ENCODE data around the gene ZNF22.

Gene ZNF22

DNA sequence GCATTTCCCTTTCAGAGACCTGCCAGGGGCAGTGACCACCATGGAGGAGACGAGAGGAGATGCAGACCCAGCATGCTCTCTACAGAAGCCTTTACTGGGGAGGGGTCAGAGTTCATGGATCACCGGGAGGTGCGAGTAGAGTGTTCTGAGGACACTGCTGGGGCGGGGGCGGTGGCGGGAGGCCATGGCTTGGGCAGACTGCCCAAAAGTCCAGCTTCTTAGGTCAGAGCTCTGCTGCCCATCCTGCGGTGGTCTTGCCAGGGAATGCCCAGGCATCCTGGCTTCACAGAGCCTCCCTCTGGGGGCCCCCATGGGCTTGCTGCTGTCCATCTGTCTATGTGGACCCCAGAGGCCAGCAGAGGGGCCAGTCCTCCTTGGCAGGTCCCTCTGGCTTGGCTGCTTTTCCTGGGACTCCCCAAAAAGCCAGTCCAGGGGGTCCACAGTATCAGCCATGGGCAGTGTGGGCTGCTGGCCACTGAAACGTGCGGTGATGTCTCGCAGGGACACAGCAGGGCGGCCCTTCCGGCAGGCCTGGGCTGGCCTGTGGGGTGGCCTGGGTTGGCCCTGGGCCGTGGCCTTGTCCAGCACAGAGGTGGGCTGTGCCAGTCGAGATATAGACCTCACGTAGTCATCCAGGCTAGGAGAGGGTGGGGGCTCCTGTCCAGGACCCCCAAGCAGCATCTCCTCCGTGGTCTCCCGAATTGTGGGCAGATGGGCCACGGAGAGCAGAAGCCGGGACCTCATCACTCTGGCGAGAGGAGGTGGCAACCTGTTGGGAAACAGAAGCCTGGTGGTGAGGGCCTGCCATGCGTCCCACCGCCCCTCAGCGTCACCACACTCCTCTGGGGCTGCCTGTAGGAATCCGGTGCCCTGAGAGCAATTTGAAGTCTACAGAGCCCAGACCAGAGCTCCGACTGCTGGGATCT is 23.2 kb upstream of the ZNF22 start:
- no peak for DNase-seq (ENCODE audit: low read depth in 2 of 2)

DNA sequence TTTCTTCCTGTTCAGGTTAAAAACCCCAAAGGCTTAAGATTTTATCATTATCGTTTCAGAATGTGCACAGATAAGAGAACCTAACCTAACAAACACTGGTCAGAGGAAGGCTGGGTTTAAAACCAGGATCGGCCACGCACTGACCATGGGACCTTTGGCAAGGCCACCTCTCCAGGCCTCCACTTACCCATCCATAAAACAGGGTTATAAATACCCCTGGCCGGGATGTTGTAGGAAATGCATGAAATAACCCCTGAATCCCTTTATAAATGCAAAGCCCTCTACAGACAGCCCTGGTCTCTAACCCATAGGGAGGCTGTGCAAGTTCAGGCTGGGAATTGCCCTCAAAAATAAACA is 22.5 kb upstream of the ZNF22 start:
- no peak for DNase-seq (ENCODE audit: low read depth in 2 of 2)

DNA sequence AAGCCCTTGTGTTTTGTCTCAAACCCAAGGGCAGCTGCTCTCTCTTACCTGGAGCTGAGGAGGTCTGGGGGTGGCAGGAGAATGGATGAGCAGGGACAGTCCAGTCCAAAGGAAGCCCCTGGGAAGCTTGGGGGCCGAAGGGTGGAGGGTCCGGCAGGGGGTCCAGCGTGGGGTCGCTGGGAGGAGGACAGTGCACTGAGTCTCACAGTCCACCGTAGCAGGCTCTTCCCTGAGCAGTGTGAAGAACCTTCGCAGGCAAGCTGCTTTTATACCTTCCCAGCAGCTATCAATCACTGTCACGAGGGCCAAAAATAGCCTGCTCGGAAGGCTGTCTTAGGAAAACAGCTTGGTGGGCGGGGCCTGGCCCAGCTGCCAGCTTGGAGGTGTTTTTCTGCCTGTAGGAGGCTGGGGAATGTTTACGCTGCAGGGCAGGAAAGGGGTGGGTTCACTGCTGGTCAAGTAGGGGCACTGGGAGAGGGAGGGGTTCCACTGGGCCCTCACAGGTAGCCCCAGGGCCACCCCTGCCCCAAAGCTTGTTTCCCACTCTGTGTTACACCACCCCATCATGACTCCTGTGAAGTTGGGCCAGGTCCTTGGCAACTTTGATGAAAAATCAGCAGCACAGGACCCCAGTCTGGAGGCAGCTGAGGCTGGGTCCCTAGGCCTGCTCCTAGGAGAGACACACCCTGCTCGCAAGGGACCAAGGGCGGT is 22.0 kb upstream of the ZNF22 start, which contains the start of gene DEPP1:
DEPP1 (minus strand) TSS at position 240 of the 711 bp plus-strand sequence. CDS start 779 bp downstream, outside the sequence.
- no peak for DNase-seq (ENCODE audit: low read depth in 2 of 2)

DNA sequence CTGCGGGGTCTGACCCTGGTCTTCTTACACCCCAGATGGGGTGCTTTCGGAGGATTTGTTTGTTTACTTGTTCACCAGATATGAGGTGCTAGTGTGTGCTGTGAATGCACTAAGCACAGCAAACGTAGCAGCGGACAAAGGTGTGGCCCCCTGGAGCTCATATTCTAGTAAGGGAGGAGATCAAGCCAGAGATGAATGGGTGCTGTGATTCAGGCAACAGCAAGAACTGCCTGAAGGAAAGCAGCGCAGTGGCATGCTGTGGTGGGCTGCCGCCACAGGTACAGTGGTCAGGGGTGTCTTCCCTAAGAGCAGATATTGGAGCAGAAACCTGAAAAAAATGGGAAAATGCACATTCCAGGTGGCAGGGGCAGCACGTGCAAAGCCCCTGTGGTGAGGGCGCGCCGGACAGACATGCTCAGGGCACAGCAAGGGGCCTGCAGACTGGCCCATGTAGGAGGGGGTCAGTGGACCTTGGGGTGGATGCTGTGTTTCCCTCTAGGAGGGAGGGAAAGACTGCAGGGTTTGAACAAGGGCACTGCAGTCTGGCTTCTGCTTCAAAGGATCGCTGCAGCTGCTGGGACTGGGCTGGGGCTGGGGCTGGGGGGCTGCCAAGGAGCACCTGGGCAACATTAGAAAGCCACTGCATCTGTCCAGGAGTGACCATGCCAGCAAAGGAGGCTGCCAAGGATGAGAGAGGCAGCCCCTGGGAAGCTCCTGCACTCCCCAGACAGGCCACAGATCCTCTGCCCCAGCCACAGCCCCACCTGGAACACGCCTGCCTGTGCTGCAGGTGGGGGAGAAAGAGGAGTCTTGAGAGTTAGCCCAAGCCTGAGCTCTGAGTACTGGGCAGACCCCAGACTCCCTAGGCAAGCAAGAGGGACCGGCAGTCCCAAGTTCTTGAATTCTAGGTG is 21.2 kb upstream of the ZNF22 start:
- no peak for DNase-seq (ENCODE audit: low read depth in 2 of 2)

DNA sequence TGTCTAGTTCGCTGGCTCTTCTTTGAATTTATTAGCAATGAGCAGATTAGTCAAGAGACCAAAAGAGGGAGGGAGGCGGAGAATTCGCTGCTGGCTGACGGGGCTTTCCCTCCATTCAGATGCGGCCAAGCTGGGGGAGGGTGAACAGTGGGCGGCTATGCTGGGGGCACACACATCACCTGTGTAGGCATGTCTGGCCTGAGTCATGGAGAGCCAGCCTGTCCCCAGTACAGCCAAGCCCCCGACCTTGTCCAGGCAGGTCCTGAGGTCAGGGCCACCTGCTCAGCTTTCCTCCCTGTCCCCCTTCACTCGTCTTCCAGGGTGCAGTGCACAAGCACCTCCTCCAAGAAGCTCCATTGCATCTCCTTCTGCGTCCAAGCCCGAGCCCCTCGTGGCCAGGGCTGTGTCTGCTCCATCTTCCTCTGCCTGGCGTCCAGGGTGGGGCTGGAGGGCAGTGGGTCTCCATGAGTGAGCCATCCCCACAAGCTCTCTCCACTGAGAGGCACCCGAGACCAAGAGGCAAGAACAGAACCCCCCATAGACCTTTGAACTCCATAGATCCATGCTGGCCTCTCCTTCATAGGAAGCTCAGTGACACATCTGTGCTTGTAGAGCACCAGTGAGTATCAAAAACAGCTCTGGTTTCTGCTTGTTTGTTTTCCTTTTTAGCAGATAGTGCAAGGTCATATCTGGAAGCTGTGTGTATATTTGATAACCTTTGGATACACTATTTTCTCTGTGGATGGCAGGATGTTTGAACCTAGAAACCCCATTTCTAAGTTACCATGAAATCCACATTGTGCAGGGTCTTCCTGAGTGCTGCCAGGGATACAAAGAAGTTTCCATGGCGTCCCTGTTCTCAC is 20.2 kb upstream of the ZNF22 start:
- DNase-seq (ENCODE audit: low read depth in 2 of 2), result no peak

DNA sequence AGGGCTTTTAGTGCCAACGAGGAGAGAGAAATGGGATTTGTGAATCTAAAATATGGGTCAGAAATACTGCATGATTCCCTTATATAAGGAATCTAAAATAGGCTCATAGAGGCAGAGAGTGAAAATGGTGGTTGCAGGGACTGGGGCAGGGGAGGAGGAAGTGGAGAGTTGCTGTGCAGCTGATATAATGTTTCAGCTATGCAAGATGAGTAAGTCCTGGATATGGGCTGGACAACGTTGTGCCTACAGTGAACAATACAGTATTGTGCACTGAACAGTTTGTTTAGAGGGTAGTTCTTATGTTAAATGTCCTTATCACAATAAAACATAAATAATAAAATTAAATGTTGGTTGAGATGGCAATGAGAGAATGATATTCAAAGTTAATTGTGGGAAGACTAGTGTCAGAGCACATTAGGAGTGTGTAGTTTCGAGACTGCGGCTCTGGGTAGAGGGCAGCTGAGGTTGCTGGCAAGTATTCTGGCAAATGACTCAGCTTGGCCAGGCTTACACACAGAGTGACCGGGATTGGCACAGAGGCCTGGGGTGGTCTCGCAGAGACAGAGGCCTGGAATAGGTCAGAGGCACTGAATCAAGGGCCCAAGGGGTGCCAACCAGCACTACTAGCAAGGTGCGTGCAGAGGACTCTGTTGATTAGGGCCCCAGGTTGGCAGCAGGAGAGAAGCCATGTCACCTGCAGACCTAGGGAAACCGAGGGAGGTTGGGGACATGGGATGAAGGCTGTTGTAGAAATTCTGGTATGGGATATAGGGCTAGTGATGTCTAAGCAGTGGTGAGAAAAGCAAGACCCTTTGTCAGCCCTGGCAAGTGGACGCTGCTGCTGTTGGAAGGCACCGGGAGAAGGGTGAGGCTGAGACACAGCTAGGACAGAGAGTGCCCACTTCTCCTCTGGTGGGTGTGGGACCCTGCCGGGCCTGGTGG is 19.3 kb upstream of the ZNF22 start:
- DNase-seq (ENCODE audit: low read depth in 2 of 2), result no peak

DNA sequence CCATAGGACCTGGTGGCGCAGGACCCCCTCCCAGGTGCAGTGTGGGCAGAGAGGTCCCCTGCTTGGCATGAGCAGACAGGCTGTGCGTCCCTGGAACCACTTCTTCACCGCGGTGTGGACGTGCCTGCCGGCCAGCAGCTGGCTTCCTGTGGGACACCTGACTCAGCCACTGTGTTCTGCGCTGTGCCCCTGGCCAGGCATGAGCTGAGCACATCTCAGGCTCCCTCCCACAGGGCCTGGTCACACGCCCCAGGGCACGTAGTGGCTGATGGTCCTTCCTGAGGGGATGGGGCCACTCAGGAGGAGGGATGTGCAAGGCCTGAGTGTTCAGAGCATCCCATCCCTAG is 18.6 kb upstream of the ZNF22 start:
- no peak for DNase-seq (ENCODE audit: low read depth in 2 of 2)

DNA sequence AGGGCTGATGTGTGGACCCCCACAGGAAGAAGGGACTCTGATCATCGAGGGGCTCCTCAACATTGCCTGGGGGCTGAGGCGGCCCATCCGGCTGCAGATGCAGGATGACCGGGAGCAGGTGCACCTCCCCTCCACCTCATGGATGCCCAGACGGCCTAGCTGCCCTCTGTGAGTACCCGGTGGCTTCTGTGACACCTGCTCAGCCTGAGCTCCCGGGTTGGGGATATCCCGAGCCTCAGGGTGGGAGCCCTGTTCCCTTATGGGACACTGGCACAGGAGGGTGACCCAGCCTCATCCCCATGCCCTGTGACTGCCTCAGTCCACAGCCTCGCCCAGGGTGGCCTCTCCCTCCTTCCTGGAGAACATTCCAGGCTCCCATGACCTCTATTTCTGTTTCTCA is 18.2 kb upstream of the ZNF22 start:
- no peak for DNase-seq (ENCODE audit: low read depth in 2 of 2)

DNA sequence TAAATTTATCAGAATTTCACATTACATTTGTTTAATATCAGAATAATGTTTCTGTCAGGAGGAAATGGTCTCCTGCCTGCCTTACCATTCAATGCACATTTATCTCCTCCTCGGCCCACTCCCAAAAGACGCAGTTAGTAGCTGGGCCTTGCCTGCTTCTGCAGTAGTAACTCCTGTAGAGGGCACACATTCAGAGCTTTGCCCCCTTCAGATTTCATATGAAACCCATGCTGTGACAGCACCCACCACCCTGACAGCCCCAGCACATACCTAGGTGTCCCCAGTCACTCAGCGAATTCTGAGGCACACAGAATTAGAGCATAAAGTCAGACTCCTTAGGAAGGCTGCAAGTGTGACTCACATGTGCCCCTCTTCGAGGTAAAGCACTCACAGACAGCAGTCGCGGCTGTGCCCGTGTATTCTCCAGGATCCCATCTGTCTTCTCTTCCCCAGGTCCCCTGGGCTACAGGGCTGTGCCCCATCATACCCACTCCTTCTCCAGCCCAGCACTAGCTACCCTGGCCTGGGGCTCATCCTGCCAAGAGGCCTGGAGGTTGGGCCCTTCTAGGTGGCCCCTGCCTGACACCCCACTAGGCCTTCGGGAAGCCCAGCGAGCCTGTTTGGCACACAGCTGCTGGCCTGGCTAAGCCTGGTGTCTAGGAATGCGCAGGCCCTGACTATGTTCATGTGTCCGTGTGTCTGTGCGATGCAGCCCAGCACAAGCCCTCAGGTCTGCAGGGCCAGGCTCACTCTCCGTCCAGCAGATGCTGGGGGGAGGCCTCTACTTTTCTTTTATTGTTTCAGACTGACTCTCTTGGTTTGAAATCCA is 17.4 kb upstream of the ZNF22 start:
- no peak for DNase-seq (ENCODE audit: low read depth in 2 of 2)

DNA sequence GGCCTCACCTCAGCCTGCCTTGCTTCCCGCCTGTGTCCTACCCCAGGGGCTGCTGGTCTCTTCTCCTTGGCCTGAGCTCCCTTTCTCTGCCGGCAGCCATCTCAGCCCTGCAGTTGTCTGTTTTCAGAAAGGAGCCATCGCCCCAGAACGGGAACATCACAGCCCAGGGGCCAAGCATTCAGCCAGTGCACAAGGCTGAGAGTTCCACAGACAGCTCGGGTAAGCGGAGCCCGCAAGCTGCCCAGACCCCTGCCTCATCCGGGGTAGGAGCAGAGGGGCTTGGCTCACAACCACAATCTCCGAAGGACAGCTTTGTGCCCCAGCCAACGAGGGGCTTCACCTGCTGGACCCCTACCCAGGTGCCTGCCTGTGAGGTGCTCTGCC is 16.8 kb upstream of the ZNF22 start:
- no peak for DNase-seq (ENCODE audit: low read depth in 2 of 2)

DNA sequence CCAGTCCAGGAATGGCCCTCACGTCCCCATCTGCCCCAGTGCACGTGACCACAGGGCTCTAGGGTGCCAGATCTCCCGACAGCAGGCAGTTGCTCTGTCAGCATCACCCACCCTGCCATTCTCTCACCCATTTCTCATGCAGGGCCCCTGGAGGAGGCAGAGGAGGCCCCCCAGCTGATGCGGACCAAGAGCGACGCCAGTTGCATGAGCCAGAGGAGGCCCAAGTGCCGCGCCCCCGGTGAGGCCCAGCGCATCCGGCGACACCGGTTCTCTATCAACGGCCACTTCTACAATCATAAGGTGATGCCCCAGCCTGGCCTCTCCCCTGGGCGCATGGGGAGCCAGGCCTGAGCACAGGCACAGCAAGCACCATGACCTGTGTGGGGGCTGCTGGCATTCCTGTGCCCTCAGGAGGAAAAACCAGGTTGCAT is 16.0 kb upstream of the ZNF22 start:
- DNase-seq (ENCODE audit: low read depth in 2 of 2), result no peak

DNA sequence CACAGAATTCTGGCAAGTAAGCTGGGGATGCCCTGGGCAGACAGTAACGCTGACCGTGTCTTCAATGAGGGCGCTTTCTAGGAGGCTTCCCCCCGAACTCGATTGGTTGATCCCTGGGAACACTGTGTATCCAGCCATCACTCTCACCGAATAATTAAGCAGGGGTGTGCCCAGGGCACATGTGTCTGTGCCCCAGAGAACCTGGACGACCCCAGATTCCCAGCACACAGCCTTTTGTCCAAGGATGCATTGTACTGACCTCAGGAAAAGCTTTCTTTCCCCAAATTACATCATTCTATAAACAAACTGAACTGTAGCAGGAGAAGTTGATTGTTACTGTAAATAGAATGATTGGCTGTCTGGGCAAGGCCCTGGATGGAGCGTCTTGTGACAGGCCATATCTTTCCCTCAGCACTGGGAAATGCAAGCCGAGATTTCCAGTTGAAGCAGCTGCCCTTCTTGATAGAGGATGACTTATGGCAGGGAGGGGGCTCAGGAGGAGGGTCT is 15.5 kb upstream of the ZNF22 start:
- DNase-seq (ENCODE audit: low read depth in 2 of 2), result no peak

DNA sequence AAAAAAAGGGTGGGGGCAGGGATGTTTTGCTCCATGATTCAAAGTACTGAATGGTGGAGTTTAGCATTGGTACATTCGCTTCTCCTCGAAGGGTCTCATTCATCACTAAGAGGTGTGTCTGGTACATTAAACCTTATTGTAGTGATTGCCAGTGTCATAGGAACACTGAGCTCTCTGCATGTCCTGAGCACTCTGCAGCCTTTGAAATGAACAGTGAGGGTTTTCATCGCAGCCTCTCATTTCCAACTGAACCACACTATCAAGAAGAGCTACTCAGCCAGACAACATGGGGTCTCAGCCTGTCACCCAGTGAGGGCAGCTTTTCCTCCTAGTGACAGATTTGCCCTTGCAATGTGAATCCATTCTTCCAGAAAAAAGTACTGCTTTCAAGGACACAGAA is 14.5 kb upstream of the ZNF22 start:
- no peak for DNase-seq (ENCODE audit: low read depth in 2 of 2)

DNA sequence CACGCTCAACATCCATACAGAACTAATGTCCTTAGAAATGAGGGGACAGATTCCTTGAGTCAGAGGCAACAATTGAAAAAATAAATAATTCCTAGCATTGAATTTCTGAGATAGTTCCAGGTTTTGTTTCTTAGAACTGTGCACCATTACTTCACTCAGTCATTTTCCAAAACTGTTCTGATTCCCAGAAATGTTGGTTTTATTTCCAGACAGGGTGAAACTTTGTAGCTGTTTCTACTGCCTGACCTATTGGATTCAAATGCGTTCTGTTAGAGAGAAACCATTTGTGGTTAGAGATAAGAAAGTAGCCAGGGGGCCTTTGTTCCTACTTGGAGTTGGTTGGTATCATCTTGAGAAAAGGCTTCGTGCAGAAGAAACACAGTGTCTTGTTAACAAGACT is 14.1 kb upstream of the ZNF22 start:
- DNase-seq (ENCODE audit: low read depth in 2 of 2), result no peak

DNA sequence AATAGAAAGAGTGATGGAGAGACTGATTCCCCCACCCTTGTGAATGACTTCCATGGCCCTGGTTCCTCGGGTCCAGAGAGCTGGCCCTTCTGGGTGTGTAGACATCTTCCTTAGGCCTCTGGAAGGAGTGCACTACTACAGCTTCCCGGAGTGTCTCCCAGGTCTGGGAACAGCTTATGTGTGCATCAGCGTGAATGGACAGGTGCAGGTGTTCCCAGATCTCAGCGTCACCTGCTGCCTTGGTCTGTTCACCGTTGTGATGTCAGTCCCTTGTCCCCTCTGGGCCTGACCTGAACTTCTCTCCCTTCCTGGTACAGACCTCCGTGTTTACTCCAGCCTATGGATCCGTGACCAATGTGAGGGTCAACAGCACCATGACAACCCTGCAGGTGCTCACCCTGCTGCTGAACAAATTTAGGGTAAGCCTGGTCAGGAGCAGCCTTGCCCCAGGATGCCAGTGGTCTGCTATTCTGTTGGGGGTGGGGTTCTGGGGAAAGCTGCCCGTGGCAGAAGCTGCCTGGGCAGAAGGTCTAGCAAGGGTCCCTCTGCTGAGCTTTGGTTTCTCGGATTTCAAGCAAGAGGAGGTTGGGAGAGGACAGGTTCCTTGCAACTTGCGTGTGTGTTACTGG is 11.7 kb upstream of the ZNF22 start:
- DNase-seq (ENCODE audit: low read depth in 2 of 2), result no peak

DNA sequence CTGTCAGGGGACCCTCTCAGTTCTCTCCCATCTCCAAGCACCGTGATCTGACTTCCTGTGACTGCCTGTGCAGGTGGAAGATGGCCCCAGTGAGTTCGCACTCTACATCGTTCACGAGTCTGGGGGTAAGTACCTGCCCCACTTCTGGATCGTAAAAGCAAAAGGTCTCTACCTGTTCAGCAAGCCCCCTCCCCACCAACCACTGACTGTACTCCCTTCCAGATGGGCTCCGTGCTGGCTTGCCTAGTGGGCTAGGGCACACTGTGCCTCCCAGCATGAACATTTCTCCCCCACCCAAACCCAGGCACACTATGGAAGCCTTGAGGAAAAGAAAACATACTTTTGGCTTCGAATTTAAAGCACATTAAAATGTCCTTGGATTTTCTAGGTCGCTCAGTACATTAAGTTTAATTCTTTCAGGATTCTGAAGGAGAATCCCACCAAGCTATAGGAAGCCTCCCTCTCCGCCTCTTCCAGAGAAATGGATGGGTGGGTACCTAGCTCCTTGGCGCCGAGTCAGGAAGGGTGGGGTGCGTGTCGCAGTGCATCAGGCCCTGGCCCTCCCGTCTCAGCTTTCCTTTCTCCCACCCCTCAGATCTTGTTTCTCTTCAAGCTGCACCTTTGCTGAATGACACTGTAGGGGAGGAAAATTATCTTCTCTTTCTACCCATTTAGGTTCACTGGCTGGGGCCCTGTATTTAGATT is 11.0 kb upstream of the ZNF22 start:
- no peak for DNase-seq (ENCODE audit: low read depth in 2 of 2)

DNA sequence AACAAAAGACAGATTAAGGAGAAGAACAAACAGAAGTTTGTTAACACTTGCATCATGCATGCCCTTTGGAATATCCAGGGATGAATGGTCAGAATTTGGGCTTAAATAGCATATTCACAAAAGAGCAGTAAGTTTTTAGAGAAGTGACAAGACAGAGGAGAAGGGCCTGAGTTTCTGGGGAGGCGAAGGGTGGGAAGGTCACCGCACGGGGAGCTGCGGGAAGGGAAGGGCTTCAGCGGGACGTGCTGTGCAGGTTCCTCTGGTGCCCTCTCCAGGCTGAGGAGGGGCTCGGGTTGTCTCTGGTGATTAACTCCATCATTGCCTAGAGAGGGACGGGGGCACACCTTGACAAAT is 10.4 kb upstream of the ZNF22 start:
- DNase-seq (ENCODE audit: low read depth in 2 of 2), result no peak

DNA sequence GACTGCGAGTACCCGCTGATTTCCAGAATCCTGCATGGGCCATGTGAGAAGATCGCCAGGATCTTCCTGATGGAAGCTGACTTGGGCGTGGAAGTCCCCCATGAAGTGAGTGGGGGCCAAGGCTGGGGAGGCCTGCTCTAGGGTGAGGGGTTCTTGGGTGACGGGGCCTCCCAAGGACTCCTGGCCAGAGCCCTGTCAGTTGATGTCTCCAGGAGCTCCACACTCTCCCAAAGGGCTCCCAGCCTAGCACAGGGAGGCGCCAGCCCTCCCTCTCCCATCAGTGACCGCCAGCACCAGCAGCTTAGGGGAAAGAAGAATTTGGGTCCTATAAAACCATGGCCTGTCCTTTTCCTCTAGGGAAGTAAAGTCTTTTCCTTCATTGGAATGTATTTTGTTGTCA is 9.8 kb upstream of the ZNF22 start:
- no peak for DNase-seq (ENCODE audit: low read depth in 2 of 2)
